Parathyroid adenoma (tissue), 2 donors: ENCODE measurements around the gene PDE10A.
"Not testable (repeated sequence)": the region's sequence is repeated elsewhere in the genome, so short reads cannot be mapped to it uniquely, and the experiment has no call there.

Experiments
- H2AFZ ChIP-seq: fragments of 300-600 bp; sonication (generic); one replicate; pipeline ENCODE4 v1.7.0; 2017; ENCODE audit warnings: antibody characterized with exemption, mild to moderate bottlenecking
- H3K27ac ChIP-seq: fragments of 300-600 bp; sonication (generic); one replicate; pipeline ENCODE4 v1.7.0; 2017
- H3K27me3 ChIP-seq: fragments of 300-600 bp; sonication (generic); one replicate; pipeline ENCODE4 v1.7.0; 2017; ENCODE audit warnings: low read length; ENCODE audit not compliant: control insufficient read depth, insufficient read depth
- H3K36me3 ChIP-seq: fragments of 300-600 bp; sonication (generic); one replicate; pipeline ENCODE4 v1.7.0; 2017; ENCODE audit warnings: low read length; ENCODE audit not compliant: control insufficient read depth, insufficient read depth
- H3K4me1 ChIP-seq: fragments of 300-600 bp; sonication (generic); one replicate; pipeline ENCODE4 v1.7.0; 2017; ENCODE audit warnings: control low read depth
- H3K4me2 ChIP-seq: fragments of 300-600 bp; sonication (generic); one replicate; pipeline ENCODE4 v1.7.0; 2017; ENCODE audit warnings: low read length
- H3K4me3 ChIP-seq: fragments of 300-600 bp; sonication (generic); one replicate; pipeline ENCODE4 v1.7.0; 2017; ENCODE audit warnings: low read depth, low read length
- H3K79me2 ChIP-seq: fragments of 300-600 bp; sonication (generic); one replicate; pipeline ENCODE4 v1.7.0; 2017; ENCODE audit warnings: control low read depth
- H3K9ac ChIP-seq: fragments of 300-600 bp; sonication (generic); one replicate; pipeline ENCODE4 v1.7.0; 2017; ENCODE audit warnings: mild to moderate bottlenecking
- H3K9me3 ChIP-seq: fragments of 300-600 bp; sonication (generic); one replicate; pipeline ENCODE4 v1.7.0; 2017; ENCODE audit warnings: low read length; ENCODE audit not compliant: control insufficient read depth
- CTCF ChIP-seq: fragments of 300-600 bp; sonication (generic); IDR thresholded peaks from one replicate; pipeline ENCODE4 v1.7.0; 2017; ENCODE audit warnings: antibody characterized with exemption, mild to moderate bottlenecking
- donor health status: primary hyperparathyroidism.

The PDE10A gene

GRCh38 chr6:165515963-165516624 is 146.9 kb downstream of the PDE10A start:
- TF ChIP-seq CTCF = no peak
- H3K79me2 ChIP-seq = no peaks in the 10 kb centered on the region
- H3K4me2 ChIP-seq = no peak overlapping the region
- H3K4me3 ChIP-seq = no peak overlapping the region
- H3K4me1 ChIP-seq = no peaks in the 10 kb centered on the region
- H3K27ac ChIP-seq = no peak overlapping the region
- no peaks in the 10 kb centered on the region for H3K9me3 ChIP-seq
- no peak overlapping the region for H2AFZ ChIP-seq
- no peaks in the 10 kb centered on the region for H3K36me3 ChIP-seq
- no peak overlapping the region for H3K9ac ChIP-seq
- H3K27me3 ChIP-seq = no peaks in the 10 kb centered on the region

- Histone ChIP-seq H3K9me3 (no peaks in the 10 kb centered on the region), H3K27me3 (no peaks in the 10 kb centered on the region), H3K4me2 (no peak overlapping the region), H3K9ac (no peak overlapping the region), H3K4me1 (no peaks in the 10 kb centered on the region), H3K36me3 (no peaks in the 10 kb centered on the region), H2AFZ (no peak overlapping the region), H3K27ac (no peak overlapping the region), H3K79me2 (no peaks in the 10 kb centered on the region), H3K4me3 (no peak overlapping the region)
- TF ChIP-seq CTCF = no peak
These were observed 148.4 kb downstream of the PDE10A start for GRCh38 chr6:165514621-165515020.

- H3K4me3 ChIP-seq = no peak overlapping the region
- no peak overlapping the region for H3K9ac ChIP-seq
- H3K4me1 ChIP-seq = no peaks in the 10 kb centered on the region
- TF ChIP-seq CTCF = no peak
- no peak overlapping the region for H3K4me2 ChIP-seq
- H3K9me3 ChIP-seq = no peaks in the 10 kb centered on the region
- no peaks in the 10 kb centered on the region for H3K36me3 ChIP-seq
- H3K79me2 ChIP-seq = no peaks in the 10 kb centered on the region
- H3K27ac ChIP-seq = no peak overlapping the region
- no peaks in the 10 kb centered on the region for H3K27me3 ChIP-seq
- no peak overlapping the region for H2AFZ ChIP-seq
These were observed 151.2 kb downstream of the PDE10A start for GRCh38 chr6:165511807-165512206.

GRCh38 chr6:165508321-165508869 is 154.6 kb downstream of the PDE10A start:
- Histone ChIP-seq H3K27me3 (no peaks in the 10 kb centered on the region), H2AFZ (no peak overlapping the region), H3K36me3 (no peaks in the 10 kb centered on the region), H3K9me3 (no peaks in the 10 kb centered on the region), H3K9ac (no peak overlapping the region), H3K4me3 (no peak overlapping the region), H3K4me2 (no peak overlapping the region), H3K27ac (no peak overlapping the region), H3K79me2 (no peaks in the 10 kb centered on the region), H3K4me1 (no peaks in the 10 kb centered on the region)
- no peak for TF ChIP-seq CTCF

GRCh38 chr6:165506657-165507056 is 156.4 kb downstream of the PDE10A start:
- Histone ChIP-seq H3K79me2 (no peaks in the 10 kb centered on the region), H3K36me3 (no peaks in the 10 kb centered on the region), H3K4me1 (no peaks in the 10 kb centered on the region), H2AFZ (no peak overlapping the region), H3K27me3 (no peaks in the 10 kb centered on the region), H3K9ac (no peak overlapping the region), H3K4me3 (no peak overlapping the region), H3K27ac (no peak overlapping the region), H3K4me2 (no peak overlapping the region), H3K9me3 (no peaks in the 10 kb centered on the region)
- no peak for TF ChIP-seq CTCF

GRCh38 chr6:165500214-165500907 is 162.7 kb downstream of the PDE10A start:
- not testable (repeated sequence) for H3K9me3 ChIP-seq, H3K4me1 ChIP-seq, H3K4me3 ChIP-seq, H3K27ac ChIP-seq, H3K9ac ChIP-seq, H2AFZ ChIP-seq, H3K4me2 ChIP-seq, H3K27me3 ChIP-seq, H3K79me2 ChIP-seq, H3K36me3 ChIP-seq
